GM18498 (cell line): ENCODE measurements around the gene ZBTB37.
"Not testable (repeated sequence)": the region's sequence is repeated elsewhere in the genome, so short reads cannot be mapped to it uniquely, and the experiment has no call there.

ENCODE experiments used
- ATAC-seq: cut with Tn5 transposase; IDR thresholded peaks from one replicate; pipeline ENCODE4 v1.9.1; 2021; ENCODE audit warnings: mild to moderate bottlenecking, moderate library complexity; ENCODE audit not compliant: unreplicated experiment

The ZBTB37 gene

GRCh38 chr1:173903827-173904531 lies 35.8 kb downstream of the ZBTB37 start:
- ATAC-seq = no peak

- ATAC-seq = no peak
Measured at GRCh38 chr1:173913111-173913510, 44.9 kb downstream of the ZBTB37 start.

- no peak for ATAC-seq
Measured at GRCh38 chr1:173914366-173914871, 46.2 kb downstream of the ZBTB37 start.

- no peak for ATAC-seq
Measured at GRCh38 chr1:173915596-173915995, 47.4 kb downstream of the ZBTB37 start.

GRCh38 chr1:173916667-173917066 lies 48.5 kb downstream of the ZBTB37 start:
- ATAC-seq = no peak

GRCh38 chr1:173917149-173917548 lies 49.0 kb downstream of the ZBTB37 start, which contains the start of gene SERPINC1:
Gene SERPINC1 (minus strand): TSS chr1:173917327. CDS start chr1:173917259, 68 bp downstream.
- ATAC-seq = no peak

- ATAC-seq = no peak
Measured at GRCh38 chr1:173917635-173918493, 49.7 kb downstream of the ZBTB37 start.

GRCh38 chr1:173920861-173921260 lies 52.7 kb downstream of the ZBTB37 start:
- ATAC-seq = no peak

- ATAC-seq = no peak
Measured at GRCh38 chr1:173925306-173926242, 57.4 kb downstream of the ZBTB37 start.

- ATAC-seq = not testable (repeated sequence)
Measured at GRCh38 chr1:173930541-173930940, 62.4 kb downstream of the ZBTB37 start.

GRCh38 chr1:173934440-173934839 lies 66.3 kb downstream of the ZBTB37 start:
- no peak for ATAC-seq

GRCh38 chr1:173937062-173937461 lies 68.9 kb downstream of the ZBTB37 start:
- ATAC-seq = no peak

GRCh38 chr1:173946380-173946921 lies 78.3 kb downstream of the ZBTB37 start:
- ATAC-seq = no peak

- ATAC-seq = no peak
Measured at GRCh38 chr1:173948594-173948993, 80.4 kb downstream of the ZBTB37 start.
